NCI-H82 (cell line): ENCODE measurements around the gene DNAL4.

Source experiments
- DNase-seq: peaks from one replicate; lab custom pipeline; 2025; lab: John Stamatoyannopoulos, UW

The DNAL4 gene, protein sequence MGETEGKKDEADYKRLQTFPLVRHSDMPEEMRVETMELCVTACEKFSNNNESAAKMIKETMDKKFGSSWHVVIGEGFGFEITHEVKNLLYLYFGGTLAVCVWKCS

DNA sequence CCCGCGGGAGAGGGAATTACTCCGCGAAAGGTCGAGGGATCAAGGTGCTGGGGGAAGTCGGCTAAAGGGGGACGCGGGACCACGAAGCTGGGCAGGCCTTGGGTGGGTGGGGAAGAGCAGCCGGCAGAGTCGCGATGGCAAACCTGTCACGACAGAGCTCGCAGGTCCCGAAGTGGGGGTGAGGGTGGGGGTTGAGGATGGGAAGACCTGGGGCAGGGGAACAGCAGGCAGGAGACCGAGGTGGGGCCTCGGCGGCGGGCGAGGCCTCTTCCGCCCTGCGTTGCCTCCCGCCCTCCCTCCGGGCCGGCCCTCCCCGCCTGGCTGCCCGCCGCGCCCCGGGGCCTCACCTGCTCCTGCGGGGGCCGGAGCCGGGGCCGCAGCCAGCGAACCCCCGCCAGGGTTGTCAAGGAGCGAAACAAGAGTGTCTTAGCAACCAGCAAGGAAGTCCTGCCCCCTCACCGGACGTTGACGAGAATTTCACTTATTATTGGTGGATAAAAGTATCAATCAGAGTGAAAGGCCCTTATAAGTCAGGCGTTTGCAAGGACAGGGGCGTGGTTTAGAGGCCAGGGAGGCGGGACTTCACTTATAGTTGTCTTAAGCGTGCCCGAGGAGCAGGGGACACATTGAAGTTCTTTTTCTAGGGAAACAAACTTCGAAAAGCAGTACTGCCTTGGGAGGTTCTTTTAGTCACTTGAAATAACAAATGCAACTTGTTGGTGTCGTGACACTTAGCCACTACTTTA is at the start of gene DNAL4:
Gene DNAL4 (minus strand): TSS at position 423 of the 746 bp plus-strand sequence. CDS start 11,412 bp downstream, outside the sequence.
- DNase-seq, result peak; percentile 98

DNA sequence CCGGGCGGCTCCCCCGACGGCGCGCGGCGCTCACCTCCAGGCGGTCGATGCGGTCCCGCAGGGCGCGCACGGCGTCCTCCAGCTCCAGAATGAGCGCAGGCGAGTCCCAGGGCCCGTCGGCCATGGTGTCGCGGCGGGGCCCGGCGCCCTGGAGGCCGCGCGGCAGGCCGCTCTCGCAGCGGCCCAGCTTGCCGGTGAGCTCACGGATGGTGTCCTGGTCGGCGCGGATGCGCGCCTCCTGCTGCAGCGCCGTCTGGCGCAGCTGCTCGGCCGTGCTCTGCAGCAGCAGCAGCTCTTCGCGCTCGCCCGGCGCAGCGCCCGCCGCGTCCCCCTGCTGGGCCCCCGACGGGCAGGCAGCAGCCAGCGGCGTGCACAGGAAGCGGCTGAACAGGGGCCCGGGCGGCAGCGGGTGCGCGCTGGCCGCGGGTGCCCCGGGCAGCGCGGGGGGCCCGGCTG is 49.3 kb upstream of the DNAL4 start:
- DNase-seq, result peak; percentile 80

DNA sequence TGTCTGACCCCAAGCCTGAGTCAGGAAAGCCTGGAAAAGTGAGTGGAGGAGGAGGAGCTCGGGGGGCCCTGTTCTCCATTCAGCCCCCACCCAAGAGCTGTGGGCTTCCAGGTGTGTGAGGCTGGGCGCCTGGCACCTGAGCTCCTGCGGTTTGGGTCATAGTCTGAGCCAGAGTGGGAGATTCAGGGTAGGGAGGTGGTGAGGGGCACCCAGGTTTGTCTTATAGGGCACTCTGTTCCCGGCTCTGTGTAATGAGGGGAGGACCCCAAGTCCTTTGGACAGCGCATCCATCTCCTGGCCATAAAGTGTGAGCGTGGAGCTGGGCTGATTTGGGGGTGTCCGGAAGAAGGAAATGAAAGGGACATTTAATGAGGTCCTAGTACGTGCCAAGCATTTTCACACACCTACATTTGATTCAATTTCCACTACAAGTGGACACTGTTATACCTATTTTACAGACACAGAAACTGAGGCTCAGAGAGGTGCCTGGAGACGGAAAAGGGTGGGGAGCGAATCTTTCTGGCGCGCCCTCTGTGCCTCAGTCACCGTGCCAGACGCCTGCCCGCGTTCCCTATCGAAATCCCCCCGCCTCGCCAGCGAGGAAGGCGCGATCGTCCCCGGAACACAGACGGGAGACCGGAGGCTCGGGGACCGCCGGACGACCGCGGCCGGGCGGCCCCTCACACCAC is 48.7 kb upstream of the DNAL4 start:
- DNase-seq, result no peak

DNA sequence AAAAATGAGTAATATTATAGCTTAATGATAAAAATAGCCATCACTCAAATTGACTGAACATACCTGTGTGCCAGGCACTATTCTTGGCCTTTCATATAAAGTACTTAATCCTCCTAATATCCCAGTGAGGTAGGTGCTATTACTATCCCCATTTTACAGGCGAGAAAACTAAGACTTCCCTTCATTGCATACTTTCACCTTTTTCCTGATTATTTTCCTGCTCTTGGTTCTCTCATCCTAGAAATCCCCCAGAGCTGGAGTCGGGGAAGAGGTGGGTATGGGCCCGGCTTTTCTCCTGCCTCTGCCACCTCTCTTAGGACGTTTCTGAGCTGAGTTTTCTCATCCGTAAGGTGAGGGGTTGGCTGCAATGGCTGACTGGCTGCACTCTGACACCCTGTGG is 47.7 kb upstream of the DNAL4 start:
- DNase-seq, result no peak

DNA sequence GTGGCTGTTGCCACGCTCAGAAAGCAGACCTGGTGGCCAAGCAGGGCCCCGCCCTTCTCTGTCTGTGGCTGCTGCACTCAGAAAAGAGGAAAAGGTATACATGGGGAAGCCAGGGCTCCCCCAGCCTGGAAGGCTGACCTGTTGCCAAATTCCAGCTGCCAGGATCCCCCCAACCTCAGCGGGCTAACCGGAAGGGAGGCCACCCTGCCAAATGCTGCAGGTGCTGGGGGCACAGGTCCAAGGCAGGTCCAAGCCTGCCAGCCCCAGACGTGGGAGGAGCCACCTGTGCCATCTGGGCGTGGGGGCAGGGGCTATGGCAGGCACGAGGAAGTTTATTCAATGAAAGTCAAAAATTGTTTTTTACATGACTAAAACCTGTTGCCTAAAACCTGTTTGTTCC is 47.3 kb upstream of the DNAL4 start:
- no peak for DNase-seq

DNA sequence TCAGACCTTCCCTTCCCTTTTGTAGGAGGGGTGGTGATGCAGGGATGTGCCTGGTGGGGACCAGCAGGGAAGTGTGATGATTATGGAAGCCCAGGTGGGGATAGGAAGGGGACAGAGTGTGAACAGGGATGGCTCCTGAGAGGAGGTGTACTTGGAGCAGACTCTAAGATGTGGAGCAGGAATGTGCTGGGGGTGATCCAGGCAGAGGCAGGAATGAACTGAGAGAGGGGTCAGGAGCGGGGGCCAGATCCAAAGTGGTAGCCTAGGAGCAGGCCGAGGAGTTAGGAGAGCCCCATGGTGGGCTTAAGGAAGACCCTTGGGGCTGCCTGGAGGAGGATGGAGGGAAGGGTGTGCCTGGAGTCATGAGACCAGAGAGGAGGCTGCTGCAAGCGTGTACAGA is 46.2 kb upstream of the DNAL4 start:
- no peak for DNase-seq

DNA sequence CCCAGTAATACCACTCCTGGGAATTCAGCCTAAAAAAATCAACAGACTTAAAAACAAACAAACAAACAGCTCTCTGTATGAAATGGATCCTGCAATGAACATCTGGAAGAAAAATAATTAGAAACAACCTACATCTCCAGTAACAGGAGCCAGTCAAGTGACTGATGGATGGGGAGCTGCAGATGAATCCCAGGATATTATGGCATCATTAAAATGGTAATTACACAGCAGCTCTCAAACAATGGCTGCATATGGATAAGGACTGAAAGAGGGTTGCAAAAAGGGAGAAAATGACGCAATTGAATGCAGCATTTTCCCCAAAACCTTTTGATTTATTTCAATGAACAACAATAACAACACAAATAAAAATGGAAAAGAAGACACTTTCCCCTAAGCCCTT is 45.7 kb upstream of the DNAL4 start:
- DNase-seq, result no peak

DNA sequence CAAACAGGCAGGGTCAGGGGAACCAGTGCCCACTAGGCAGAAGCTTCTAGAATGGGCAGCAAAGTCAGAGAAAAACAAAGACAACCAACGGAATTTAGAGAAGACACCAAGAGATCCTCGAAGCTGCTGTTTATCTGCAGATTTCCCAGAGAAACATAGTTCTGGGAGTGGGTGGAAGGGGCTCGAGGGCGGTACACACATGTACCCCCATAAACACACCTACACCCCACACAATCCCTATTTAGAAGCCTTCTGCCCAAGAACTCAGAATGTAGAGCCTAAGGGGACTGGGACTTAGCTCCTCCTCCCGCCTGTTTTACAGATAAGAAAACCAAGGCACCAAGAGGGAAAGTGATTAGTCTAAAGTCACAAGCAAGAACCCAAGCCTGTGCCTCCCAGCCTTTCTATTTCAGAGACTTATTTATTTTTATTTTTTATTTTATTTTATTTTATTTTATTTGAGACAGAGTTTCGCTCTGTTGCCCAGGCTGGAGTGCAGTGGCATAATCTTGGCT is 43.5 kb upstream of the DNAL4 start:
- no peak for DNase-seq

DNA sequence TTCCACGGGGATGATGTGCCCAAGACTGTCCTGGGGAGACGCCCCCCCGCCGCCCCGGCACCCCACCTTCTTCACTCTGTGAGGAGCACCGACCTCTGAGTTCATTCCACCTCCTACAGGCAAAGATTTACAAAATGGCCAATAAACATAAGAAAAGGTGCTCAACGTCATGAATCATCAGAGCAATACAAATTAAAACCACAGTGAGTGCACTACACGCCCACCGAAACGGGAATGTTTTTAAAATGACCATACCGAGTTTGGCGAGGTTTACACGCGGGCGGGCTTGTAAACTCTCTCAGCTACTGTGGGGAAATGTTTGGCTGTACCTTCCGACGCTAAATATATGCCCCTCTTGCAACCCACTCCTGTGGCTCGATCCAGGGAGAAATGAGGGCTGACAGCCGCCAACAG is 42.0 kb upstream of the DNAL4 start:
- DNase-seq, result no peak

DNA sequence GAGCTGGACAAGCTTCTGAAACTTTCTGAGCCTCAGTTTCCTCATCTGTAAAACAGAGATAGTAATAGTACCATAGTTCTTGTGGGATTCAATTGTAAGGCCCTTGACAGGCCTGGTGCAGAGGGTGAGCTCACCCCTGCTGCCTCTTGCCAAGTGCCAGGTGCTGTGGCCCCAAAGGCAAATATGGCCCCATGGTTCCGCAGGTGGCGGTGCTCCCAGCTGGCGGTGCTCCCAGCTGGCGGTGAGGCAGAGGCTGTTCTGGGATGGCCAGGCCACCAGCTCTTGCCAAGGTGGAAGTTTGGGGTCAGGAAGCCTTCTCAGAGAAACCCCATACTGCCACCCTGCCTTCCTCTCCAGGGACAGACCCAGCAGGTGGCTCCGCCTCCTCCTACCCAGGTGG is 41.0 kb upstream of the DNAL4 start:
- no peak for DNase-seq

DNA sequence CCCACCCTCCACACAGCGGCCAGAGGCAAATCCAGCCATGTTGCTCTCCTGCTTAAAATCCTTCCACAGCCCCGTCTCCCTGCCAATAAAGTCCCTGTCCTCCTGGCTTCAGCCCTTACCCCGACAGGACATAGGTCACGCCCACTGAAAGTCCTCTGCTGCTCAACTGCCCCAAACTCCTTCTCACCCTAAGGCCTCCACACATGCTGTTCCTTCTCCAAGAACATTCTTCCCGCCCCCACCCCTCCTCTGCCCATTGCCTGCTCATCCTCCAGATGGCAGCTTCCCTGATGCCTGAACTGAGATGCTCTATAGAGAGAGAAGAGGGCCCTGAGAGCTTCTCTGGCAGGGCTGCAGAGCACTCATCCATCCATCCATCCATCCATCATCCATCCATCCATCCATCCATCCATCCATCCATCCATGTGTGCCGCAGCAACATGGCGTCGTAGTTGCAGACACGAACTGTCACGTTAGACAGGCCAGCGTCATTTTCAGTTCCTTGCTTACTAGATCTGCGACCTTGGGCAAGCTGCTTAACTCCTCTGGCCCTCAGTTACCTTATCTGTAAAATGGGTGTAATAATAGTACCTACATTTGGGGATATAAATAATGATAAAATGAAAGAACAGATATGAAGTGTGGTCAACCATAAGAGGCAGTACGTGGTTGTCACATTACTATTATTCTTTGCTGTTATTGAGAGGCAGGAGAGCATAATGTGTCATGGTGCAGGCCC is 40.4 kb upstream of the DNAL4 start:
- DNase-seq, result peak; percentile 23

DNA sequence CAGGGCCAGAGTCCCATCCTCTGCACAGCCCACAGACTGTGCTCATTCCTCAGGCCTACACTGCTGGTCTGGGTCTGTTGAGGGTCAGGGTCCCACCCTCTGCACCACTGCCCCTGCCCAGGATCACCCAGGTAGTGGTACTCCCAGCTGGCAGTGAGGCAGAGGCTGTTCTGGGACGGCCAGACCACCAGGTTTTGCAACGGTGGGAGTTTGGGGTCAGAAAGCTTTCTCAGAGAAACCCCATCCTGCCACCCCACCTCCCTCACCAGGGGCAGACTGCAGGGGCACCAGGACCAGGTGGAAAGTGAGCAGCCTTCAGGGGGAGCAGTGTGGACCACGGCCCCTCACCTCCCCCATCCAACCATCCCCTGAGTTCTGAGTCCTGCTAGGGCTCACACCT is 39.1 kb upstream of the DNAL4 start:
- no peak for DNase-seq

DNA sequence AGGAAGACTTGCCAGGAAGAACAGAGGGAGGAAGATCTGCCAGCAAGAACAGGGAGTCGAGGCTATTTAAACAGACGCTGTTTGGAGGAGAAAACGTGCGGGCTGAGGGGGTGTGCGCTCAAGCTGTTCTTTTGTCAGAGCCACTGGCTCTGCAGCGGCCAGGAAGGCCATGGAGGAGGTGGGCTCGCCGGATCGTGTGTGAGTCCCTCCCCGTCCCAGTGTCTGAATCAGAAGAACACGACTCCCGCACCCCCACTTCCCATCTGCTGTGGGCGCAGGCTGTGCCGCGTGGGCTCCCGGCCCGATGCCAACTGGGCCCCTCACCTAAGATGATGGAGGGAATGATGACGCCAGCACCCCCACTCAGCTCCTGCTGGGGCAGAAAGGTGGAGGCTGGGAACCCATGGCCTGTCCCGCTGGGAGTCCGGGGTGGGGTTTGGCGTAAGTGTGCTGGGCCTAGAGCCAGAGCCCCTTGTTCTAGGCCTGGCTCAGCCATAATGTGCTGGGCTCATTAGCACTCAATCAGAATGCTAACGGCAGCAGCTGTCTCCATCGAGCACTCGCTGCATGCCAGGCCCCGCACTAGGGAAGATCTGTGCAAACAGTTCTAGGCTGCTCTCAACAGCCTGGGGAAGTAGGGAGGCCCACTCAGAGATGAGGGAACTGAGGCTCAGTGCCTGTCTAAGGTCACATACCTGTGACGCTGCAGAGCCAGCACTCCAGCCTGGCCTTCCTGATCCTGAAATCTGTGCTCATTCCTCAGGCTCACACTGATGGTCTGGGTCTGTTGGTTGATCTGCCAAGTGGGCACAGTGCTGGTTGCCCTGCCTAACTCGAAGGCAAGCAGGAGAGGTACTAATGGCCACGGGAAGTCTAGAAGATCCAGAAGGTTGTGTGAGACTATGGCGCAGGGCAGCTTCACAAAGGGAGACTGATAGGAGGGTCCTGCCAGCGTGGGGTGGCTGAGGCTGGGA is 38.3 kb upstream of the DNAL4 start:
- DNase-seq, result no peak

DNA sequence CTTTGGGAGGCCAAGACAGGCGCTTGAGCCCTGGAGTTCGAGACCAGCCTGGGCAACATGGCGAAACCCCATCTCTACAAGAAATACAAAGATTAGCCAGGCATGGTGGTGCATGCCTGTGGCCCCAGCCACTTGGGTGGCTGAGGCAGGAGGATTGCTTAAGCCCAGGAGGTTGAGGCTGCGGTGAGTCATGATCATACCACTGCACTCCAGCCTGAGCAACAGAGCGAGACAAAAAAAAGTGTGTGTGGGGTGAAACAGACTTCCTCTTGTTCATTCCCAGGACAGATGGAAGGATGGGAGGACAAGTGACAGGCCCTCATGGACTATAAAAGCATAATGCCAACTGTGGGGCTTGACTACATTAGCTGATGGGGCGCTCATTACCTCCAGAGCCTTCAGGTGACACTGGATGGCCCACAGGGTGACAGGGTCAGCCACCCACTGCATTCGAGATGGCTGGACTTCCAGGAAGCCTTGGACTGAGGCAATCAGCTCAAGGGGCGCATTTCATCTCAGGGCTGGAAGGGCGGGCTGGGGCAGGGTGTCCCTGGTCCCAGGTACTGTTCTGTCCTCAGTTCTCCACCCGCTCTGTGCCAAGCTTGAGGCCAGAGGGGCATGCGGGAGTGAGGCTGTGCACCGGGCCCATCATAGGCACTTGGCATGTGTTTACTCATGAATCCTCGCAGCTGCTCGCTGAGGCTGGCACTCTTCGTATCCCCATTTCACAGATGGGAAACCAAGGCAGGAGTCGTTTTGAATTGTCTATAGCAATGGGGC is 37.4 kb upstream of the DNAL4 start:
- DNase-seq, result no peak

DNA sequence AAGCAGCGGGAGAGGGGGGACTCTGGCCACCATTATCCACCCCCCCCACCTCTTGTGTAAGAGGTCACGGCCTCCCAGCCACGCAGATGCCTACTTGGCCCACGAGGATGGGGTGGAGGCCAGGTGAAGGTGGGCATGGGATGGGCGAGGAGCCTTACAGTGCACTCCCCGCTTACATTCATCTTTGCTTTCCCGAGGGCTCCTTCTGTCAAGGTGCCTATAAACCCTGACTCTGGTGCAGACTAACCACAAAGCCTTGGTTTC is 36.8 kb upstream of the DNAL4 start:
- no peak for DNase-seq

DNA sequence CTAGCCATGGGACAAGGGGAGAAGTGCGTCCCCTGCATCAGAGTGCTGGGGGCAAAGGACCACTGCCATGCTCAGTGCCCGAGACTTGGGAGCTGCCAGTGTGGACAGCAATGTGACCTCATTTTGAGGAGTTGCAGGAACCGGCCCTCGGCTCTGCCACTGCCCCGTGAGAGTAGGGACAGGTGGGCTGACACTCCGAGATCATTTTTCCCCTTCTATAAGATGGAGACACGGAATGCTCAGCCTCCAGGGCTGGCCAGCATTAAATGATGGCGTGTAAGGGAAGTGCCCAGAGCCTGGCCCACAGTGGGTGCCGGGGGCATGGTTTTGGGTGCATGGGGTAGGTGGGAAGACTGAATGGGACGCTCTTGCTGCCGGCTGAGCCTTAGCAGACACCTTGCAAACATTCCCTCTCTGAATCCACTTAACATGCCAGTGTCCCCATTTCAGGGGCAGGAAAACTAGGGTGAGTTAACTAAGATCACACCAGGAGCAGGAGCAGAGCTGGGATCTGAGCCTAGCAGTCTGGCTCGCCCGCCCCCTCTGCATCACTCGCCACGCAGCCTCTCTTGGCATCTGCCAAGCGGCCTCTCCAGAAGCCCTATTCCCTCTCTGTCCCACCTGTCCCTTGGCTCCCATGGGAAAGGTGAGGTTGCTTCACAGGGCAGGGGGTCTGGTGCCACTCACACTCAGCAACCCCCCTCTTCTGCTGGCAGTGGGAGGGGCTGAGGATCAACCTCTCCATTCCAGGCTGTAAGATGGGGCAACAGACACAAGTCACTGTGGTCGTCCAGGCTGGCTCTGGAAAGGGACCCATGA is 36.3 kb upstream of the DNAL4 start:
- DNase-seq, result no peak

DNA sequence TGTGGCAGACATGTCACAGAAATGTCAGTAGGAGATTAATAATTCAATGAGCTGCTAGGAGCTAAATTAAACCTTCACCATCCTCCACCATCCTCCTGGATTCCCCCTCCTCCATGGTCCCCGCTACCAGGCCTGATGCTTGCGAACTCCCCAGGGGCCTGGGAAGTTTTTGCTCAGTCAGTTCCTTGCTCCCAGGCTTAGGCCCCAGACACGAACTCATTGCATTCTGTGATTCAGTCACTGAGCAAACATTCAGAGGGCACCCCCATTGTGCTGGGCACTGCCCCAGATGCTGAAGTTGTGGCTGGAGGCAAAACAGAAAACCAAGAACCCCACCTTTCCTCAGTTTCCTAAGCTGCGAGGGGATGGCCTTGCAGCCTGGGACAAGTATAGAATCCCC is 35.5 kb upstream of the DNAL4 start:
- no peak for DNase-seq

DNA sequence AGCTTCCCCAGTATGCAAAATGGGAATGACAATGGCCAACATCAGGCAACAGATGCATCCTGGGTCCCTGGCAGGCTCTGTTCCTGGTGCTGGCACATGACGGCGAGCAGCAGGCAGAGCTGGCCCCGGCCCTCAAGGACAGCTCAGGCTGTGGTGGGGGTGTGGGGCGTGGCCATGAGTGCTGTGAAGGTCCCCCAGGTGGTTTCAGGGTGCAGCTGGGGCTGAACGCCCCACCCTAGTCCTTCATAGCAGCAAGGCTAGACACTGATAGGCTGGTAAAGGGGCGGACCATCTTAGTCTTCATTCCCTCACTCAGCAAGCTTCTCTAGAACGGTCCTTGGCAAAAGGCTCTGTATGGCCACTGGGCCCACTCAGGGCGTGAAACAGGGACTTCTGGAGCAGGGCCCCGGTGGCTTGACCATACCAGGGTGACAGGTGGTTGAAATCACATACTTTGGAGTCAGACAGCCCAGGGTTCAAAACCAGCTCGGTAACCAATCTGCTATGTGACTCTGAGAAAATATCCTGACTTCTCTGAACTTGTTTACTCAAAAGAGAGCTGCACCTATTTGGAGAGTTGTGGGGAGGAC is 34.8 kb upstream of the DNAL4 start:
- no peak for DNase-seq

DNA sequence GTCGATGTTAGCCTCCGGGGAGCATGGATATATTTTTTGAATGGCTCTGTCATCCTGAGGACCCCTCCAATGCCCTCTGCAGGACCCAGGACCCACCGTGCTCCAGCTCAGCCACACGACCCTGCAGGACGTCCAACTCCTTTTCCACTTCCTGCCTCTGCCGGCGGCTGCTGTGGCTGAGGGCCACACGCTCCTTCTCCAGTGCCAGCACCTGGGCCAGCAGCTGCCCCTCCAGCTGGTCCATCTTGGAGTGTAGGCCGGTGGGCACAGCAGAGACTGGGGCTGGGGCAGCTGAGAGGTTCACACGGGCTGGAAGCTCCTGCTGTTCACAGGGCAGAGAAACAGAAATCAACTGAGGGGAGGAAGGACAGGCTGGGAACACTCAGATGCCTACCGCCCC is 34.2 kb upstream of the DNAL4 start:
- no peak for DNase-seq

DNA sequence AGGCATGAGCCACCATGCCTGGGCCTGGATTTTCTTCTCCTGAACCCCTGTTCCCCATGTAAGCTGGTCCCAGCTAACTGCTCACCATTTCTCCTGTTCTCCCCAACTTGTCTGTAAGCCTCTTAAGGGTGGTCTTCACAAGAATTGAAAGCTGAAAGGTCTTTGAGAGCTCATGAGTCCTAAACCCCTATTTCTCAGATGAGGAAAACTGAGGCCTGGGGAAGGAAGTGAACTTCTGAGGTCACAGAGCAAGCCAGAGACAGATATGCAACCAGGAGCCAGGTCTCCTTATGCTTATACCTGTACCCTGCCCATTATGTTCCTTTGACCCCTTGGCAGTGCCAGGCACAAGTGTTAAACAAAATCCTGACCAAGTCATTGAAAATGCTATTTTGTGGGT is 33.6 kb upstream of the DNAL4 start:
- DNase-seq, result no peak
